22Rv1 (cell line): Measurements from ENCODE around the gene VENTX.

Experiments used
- H3K27ac ChIP-seq: fragments of 450-650 bp; 2 replicates; pipeline ENCODE4 v1.5.1; 2017
- ZFX ChIP-seq: fragments of 450-650 bp; IDR thresholded peaks from 2 replicates; pipeline ENCODE4 v1.6.1; 2017; ENCODE audit warnings: antibody characterized with exemption, borderline replicate concordance
- TF ChIP-seq, protein P1 (sequence below): fragments of 450-650 bp; IDR thresholded peaks from 2 replicates; pipeline ENCODE4 v1.5.1; 2017; ENCODE audit warnings: mild to moderate bottlenecking

VENTX gene

DNA sequence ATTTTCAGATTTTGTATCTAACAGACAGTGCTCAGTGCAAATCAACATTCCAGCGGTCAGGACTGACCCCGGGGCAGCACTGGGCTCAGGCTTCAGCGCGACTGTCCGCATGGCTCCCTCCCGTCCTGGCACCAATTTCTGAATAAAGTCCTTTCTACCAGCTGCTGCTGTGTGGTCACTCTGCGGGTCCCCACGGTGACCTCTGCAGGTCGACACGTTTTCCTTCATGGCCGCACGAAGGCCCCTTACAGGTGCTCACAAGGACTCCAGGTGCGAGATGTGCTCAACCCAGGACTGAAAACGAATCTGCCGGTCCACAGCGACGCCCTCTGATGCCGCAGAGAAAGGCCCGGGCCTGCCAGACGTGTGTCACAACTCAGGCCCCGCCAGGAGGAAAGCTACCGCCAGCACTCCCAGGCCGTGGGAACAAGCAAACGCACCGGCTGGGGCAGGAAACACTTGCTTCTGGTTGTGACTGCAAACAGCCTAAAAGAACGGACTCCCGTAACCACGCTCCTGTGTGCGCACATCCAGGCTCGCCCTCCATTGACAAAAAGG is 11.3 kb upstream of the VENTX start:
- TF ChIP-seq, protein P1, sequence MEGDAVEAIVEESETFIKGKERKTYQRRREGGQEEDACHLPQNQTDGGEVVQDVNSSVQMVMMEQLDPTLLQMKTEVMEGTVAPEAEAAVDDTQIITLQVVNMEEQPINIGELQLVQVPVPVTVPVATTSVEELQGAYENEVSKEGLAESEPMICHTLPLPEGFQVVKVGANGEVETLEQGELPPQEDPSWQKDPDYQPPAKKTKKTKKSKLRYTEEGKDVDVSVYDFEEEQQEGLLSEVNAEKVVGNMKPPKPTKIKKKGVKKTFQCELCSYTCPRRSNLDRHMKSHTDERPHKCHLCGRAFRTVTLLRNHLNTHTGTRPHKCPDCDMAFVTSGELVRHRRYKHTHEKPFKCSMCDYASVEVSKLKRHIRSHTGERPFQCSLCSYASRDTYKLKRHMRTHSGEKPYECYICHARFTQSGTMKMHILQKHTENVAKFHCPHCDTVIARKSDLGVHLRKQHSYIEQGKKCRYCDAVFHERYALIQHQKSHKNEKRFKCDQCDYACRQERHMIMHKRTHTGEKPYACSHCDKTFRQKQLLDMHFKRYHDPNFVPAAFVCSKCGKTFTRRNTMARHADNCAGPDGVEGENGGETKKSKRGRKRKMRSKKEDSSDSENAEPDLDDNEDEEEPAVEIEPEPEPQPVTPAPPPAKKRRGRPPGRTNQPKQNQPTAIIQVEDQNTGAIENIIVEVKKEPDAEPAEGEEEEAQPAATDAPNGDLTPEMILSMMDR: peak; percentile 67
- no peak for TF ChIP-seq ZFX
- no peak overlapping the region for H3K27ac ChIP-seq

GRCh38 chr10:133227256-133227655 is 10.4 kb upstream of the VENTX start:
- no peak overlapping the region for H3K27ac ChIP-seq
- TF ChIP-seq ZFX: no peak
- TF ChIP-seq, protein P1: no peak

GRCh38 chr10:133229265-133230043 is 8.2 kb upstream of the VENTX start:
- no peak overlapping the region for H3K27ac ChIP-seq
- no peak for TF ChIP-seq ZFX
- TF ChIP-seq, protein P1: no peak

GRCh38 chr10:133230044-133230361 is 7.7 kb upstream of the VENTX start, which contains the start of gene UTF1:
Gene UTF1, plus strand, starts transcription at chr10:133230217. Its CDS starts 72 bp downstream, at chr10:133230289.
- TF ChIP-seq, protein P1: no peak
- no peak within 1 kb of the TSS for H3K27ac ChIP-seq

- H3K27ac ChIP-seq: no peak overlapping the region
- no peak for TF ChIP-seq ZFX
- TF ChIP-seq, protein P1: no peak
Measured at GRCh38 chr10:133230387-133231195, 7.1 kb upstream of the VENTX start.

- H3K27ac ChIP-seq: no peak overlapping the region
- TF ChIP-seq ZFX: no peak
- TF ChIP-seq, protein P1: no peak
Measured at GRCh38 chr10:133231244-133231945, 6.3 kb upstream of the VENTX start.
